ENCODE data around the gene RABL2B. TPM values are rescaled to one million over a fixed set of nuclear protein-coding genes. Genes with fewer than 3 reads are reported as not detected.
"Not testable (repeated sequence)": the region's sequence is repeated elsewhere in the genome, so short reads cannot be mapped to it uniquely, and the experiment has no call there.

RABL2B gene
- total RNA-seq, 2 experiments from 2014 or later: 22.0 to 23.3 TPM

GRCh38 chr22:50756406-50756805 lies 27.0 kb downstream of the RABL2B start:
- H3K4me1 Mint-ChIP-seq (ENCODE audit: low read depth): peaks cover 13% of the 10 kb centered on the region
- H3K9me3 Mint-ChIP-seq (ENCODE audit: insufficient read depth); POLR2A ChIA-PET; H3K27ac Mint-ChIP-seq; H3K27me3 Mint-ChIP-seq (ENCODE audit: low read depth); H3K36me3 Mint-ChIP-seq (ENCODE audit: low read depth); DNase-seq; ATAC-seq; CTCF ChIA-PET: not testable (repeated sequence)
- peak overlapping the region; percentile 91 for H3K4me3 Mint-ChIP-seq

- ATAC-seq; POLR2A ChIA-PET; H3K4me3 Mint-ChIP-seq; DNase-seq; CTCF ChIA-PET; H3K36me3 Mint-ChIP-seq (ENCODE audit: low read depth); H3K27me3 Mint-ChIP-seq (ENCODE audit: low read depth); H3K27ac Mint-ChIP-seq; H3K9me3 Mint-ChIP-seq (ENCODE audit: insufficient read depth): not testable (repeated sequence)
- H3K4me1 Mint-ChIP-seq (ENCODE audit: low read depth): peaks cover 13% of the 10 kb centered on the region
Observed at GRCh38 chr22:50755251-50755650, 28.2 kb downstream of the RABL2B start.

- ATAC-seq; H3K4me3 Mint-ChIP-seq; H3K27me3 Mint-ChIP-seq (ENCODE audit: low read depth): not testable (repeated sequence)
Observed at GRCh38 chr22:50749302-50750074, 33.9 kb downstream of the RABL2B start.

GRCh38 chr22:50748630-50749029 lies 34.8 kb downstream of the RABL2B start:
- H3K4me1 Mint-ChIP-seq (ENCODE audit: low read depth); H3K4me3 Mint-ChIP-seq; DNase-seq; H3K27me3 Mint-ChIP-seq (ENCODE audit: low read depth); H3K9me3 Mint-ChIP-seq (ENCODE audit: insufficient read depth); H3K36me3 Mint-ChIP-seq (ENCODE audit: low read depth); H3K27ac Mint-ChIP-seq; POLR2A ChIA-PET; ATAC-seq; CTCF ChIA-PET: not testable (repeated sequence)

More at GRCh38 chr22:50749302-50750074, 33.9 kb downstream of the RABL2B start:
- H3K4me1 Mint-ChIP-seq (ENCODE audit: low read depth); H3K27ac Mint-ChIP-seq; H3K9me3 Mint-ChIP-seq (ENCODE audit: insufficient read depth); DNase-seq; H3K36me3 Mint-ChIP-seq (ENCODE audit: low read depth); POLR2A ChIA-PET; CTCF ChIA-PET: not testable (repeated sequence)

GRCh38 chr22:50747521-50747920 lies 35.9 kb downstream of the RABL2B start:
- H3K27ac Mint-ChIP-seq; H3K4me1 Mint-ChIP-seq (ENCODE audit: low read depth); H3K9me3 Mint-ChIP-seq (ENCODE audit: insufficient read depth); DNase-seq; H3K4me3 Mint-ChIP-seq; CTCF ChIA-PET; ATAC-seq; H3K27me3 Mint-ChIP-seq (ENCODE audit: low read depth); POLR2A ChIA-PET; H3K36me3 Mint-ChIP-seq (ENCODE audit: low read depth): not testable (repeated sequence)

GRCh38 chr22:50744424-50744823 lies 39.0 kb downstream of the RABL2B start:
- H3K4me3 Mint-ChIP-seq; ATAC-seq; POLR2A ChIA-PET; H3K4me1 Mint-ChIP-seq (ENCODE audit: low read depth); CTCF ChIA-PET; H3K27me3 Mint-ChIP-seq (ENCODE audit: low read depth); DNase-seq; H3K9me3 Mint-ChIP-seq (ENCODE audit: insufficient read depth); H3K27ac Mint-ChIP-seq; H3K36me3 Mint-ChIP-seq (ENCODE audit: low read depth): not testable (repeated sequence)

GRCh38 chr22:50740714-50741113 lies 42.7 kb downstream of the RABL2B start:
- H3K9me3 Mint-ChIP-seq (ENCODE audit: insufficient read depth); H3K4me3 Mint-ChIP-seq; ATAC-seq; H3K27me3 Mint-ChIP-seq (ENCODE audit: low read depth); CTCF ChIA-PET; POLR2A ChIA-PET; H3K36me3 Mint-ChIP-seq (ENCODE audit: low read depth); H3K27ac Mint-ChIP-seq; H3K4me1 Mint-ChIP-seq (ENCODE audit: low read depth): not testable (repeated sequence)
- peak; percentile 13 for DNase-seq

GRCh38 chr22:50739894-50740293 lies 43.5 kb downstream of the RABL2B start:
- ATAC-seq (no peak), DNase-seq (peak; percentile 14)
- POLR2A ChIA-PET: no interaction called here
- no peaks in the 10 kb centered on the region for H3K27me3 Mint-ChIP-seq (ENCODE audit: low read depth)
- no peak overlapping the region for H3K4me3 Mint-ChIP-seq
- CTCF ChIA-PET: no interaction called here
- no peaks in the 10 kb centered on the region for H3K36me3 Mint-ChIP-seq (ENCODE audit: low read depth)
- H3K27ac Mint-ChIP-seq: no peak overlapping the region
- H3K4me1 Mint-ChIP-seq (ENCODE audit: low read depth): no peaks in the 10 kb centered on the region
- H3K9me3 Mint-ChIP-seq (ENCODE audit: insufficient read depth): no peaks in the 10 kb centered on the region

GRCh38 chr22:50739279-50739691 lies 44.2 kb downstream of the RABL2B start:
- CTCF ChIA-PET: no interaction called here
- no peaks in the 10 kb centered on the region for H3K36me3 Mint-ChIP-seq (ENCODE audit: low read depth)
- H3K9me3 Mint-ChIP-seq (ENCODE audit: insufficient read depth): no peaks in the 10 kb centered on the region
- no peaks in the 10 kb centered on the region for H3K27me3 Mint-ChIP-seq (ENCODE audit: low read depth)
- POLR2A ChIA-PET: no interaction called here
- no peak for ATAC-seq
- H3K4me3 Mint-ChIP-seq: no peak overlapping the region
- peak; percentile 12 for DNase-seq
- H3K27ac Mint-ChIP-seq: no peak overlapping the region
- no peaks in the 10 kb centered on the region for H3K4me1 Mint-ChIP-seq (ENCODE audit: low read depth)

GRCh38 chr22:50738649-50739227 lies 44.7 kb downstream of the RABL2B start:
- no peak overlapping the region for H3K4me3 Mint-ChIP-seq
- no peak for DNase-seq
- H3K27ac Mint-ChIP-seq: no peak overlapping the region
- H3K36me3 Mint-ChIP-seq (ENCODE audit: low read depth): no peaks in the 10 kb centered on the region
- ChIA-PET POLR2A (no interaction called here), CTCF (no interaction called here)
- no peaks in the 10 kb centered on the region for H3K4me1 Mint-ChIP-seq (ENCODE audit: low read depth)
- no peaks in the 10 kb centered on the region for H3K27me3 Mint-ChIP-seq (ENCODE audit: low read depth)
- H3K9me3 Mint-ChIP-seq (ENCODE audit: insufficient read depth): no peaks in the 10 kb centered on the region
- ATAC-seq: no peak

- ATAC-seq (no peak), DNase-seq (no peak)
- H3K27me3 Mint-ChIP-seq (ENCODE audit: low read depth): no peaks in the 10 kb centered on the region
- no peaks in the 10 kb centered on the region for H3K36me3 Mint-ChIP-seq (ENCODE audit: low read depth)
- ChIA-PET POLR2A (no interaction called here), CTCF (no interaction called here)
- H3K9me3 Mint-ChIP-seq (ENCODE audit: insufficient read depth): no peaks in the 10 kb centered on the region
- no peak within 1 kb of the TSS for H3K27ac Mint-ChIP-seq
- no peaks in the 10 kb centered on the region for H3K4me1 Mint-ChIP-seq (ENCODE audit: low read depth)
- H3K4me3 Mint-ChIP-seq: no peak within 1 kb of the TSS
Observed at GRCh38 chr22:50737728-50738648, 45.4 kb downstream of the RABL2B start, which contains the start of gene ACR. Gene ACR, plus strand, starts transcription at chr22:50738204. Its CDS starts 32 bp downstream, at chr22:50738236.

- Mint-ChIP-seq H3K36me3 (ENCODE audit: low read depth) (no peaks in the 10 kb centered on the region), H3K4me1 (ENCODE audit: low read depth) (no peaks in the 10 kb centered on the region), H3K27ac (no peak overlapping the region), H3K9me3 (ENCODE audit: insufficient read depth) (no peaks in the 10 kb centered on the region), H3K4me3 (no peak overlapping the region), H3K27me3 (ENCODE audit: low read depth) (no peaks in the 10 kb centered on the region)
- ChIA-PET POLR2A (no interaction called here), CTCF (no interaction called here)
- ATAC-seq (no peak), DNase-seq (no peak)
Observed at GRCh38 chr22:50735739-50736030, 47.8 kb downstream of the RABL2B start.
